ENCODE data around the gene HSDL1.

Gene HSDL1

GRCh38 chr16:84175350-84176081, 30.5 kb upstream of the HSDL1 start:
- DNase-seq: peak; percentile 20

- DNase-seq: no peak
Observed at GRCh38 chr16:84174396-84174795, 29.4 kb upstream of the HSDL1 start.

- no peak for DNase-seq
Observed at GRCh38 chr16:84169765-84170310, 24.9 kb upstream of the HSDL1 start.

- DNase-seq: no peak
Observed at GRCh38 chr16:84166796-84167695, 22.1 kb upstream of the HSDL1 start.

GRCh38 chr16:84165746-84166145, 20.8 kb upstream of the HSDL1 start:
- no peak for DNase-seq

GRCh38 chr16:84161801-84162200, 16.8 kb upstream of the HSDL1 start:
- DNase-seq: no peak

- DNase-seq: no peak
Observed at GRCh38 chr16:84161037-84161436, 16.1 kb upstream of the HSDL1 start.

GRCh38 chr16:84159800-84160199, 14.8 kb upstream of the HSDL1 start:
- DNase-seq: no peak

- no peak for DNase-seq
Observed at GRCh38 chr16:84159007-84159406, 14.0 kb upstream of the HSDL1 start.

GRCh38 chr16:84156342-84156784, 11.4 kb upstream of the HSDL1 start:
- DNase-seq: no peak

- DNase-seq: no peak
Observed at GRCh38 chr16:84155771-84156170, 10.8 kb upstream of the HSDL1 start.

- no peak for DNase-seq
Observed at GRCh38 chr16:84155226-84155625, 10.2 kb upstream of the HSDL1 start.

- no peak for DNase-seq
Observed at GRCh38 chr16:84153660-84154214, 8.8 kb upstream of the HSDL1 start.

- no peak for DNase-seq
Observed at GRCh38 chr16:84150926-84151325, 5.9 kb upstream of the HSDL1 start.

- no peak for DNase-seq
Observed at GRCh38 chr16:84144209-84144858, 643 bp downstream of the HSDL1 start.

GRCh38 chr16:84143784-84144199, 1.2 kb downstream of the HSDL1 start:
- DNase-seq: no peak

GRCh38 chr16:84143081-84143480, 1.9 kb downstream of the HSDL1 start:
- DNase-seq: no peak

GRCh38 chr16:84141143-84141670, 3.8 kb downstream of the HSDL1 start:
- DNase-seq: no peak

GRCh38 chr16:84139628-84140258, 5.2 kb downstream of the HSDL1 start:
- no peak for DNase-seq

GRCh38 chr16:84138824-84139627, 6.0 kb downstream of the HSDL1 start:
- DNase-seq: no peak

GRCh38 chr16:84138500-84138823, 6.5 kb downstream of the HSDL1 start:
- no peak for DNase-seq
